Esophagus squamous epithelium (tissue), 4 donors: ENCODE data around the gene TBC1D5.

Experiments used
- POLR2A ChIP-seq, 4 donors: fragments of 450-650 bp; IDR thresholded peaks; one replicate each; pipeline ENCODE4 v1.6.1; 2017; ENCODE audit warnings: antibody characterized with exemption in 4 of 4, mild to moderate bottlenecking in 4 of 4, moderate library complexity in 3 of 4
- TF ChIP-seq, protein P1 (sequence below), 6 experiments: fragments of 450-650 bp in 4 of 6; fragments of 200-600 bp in 2 of 6; sonication (generic) in 2 of 6; IDR thresholded peaks; one replicate each; pipeline ENCODE4 v1.5.1; 2016 to 2019; ENCODE audit warnings: antibody characterized with exemption in 6 of 6, mild to moderate bottlenecking in 4 of 6, moderate library complexity in 4 of 6

DNA sequence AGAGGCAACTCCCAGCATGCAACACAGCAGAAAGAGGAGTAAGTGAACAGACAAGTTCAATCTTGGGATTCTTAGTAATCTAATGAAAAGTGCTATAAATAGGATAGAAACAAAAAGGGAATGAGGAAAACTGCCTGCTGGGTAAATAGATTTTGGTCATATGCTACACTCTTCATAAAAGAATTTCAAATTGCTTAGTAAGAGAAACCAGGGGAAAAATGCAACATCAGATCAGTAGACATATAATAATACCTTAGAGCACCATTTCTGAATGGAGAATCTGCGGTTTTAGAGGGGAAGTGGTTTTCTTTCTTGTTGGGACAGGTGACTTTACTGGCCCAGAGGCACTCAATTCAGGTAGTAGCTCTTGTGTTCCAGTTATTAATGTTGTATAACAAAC lies 13.4 kb upstream of the TBC1D5 start:
- TF ChIP-seq, protein P1, sequence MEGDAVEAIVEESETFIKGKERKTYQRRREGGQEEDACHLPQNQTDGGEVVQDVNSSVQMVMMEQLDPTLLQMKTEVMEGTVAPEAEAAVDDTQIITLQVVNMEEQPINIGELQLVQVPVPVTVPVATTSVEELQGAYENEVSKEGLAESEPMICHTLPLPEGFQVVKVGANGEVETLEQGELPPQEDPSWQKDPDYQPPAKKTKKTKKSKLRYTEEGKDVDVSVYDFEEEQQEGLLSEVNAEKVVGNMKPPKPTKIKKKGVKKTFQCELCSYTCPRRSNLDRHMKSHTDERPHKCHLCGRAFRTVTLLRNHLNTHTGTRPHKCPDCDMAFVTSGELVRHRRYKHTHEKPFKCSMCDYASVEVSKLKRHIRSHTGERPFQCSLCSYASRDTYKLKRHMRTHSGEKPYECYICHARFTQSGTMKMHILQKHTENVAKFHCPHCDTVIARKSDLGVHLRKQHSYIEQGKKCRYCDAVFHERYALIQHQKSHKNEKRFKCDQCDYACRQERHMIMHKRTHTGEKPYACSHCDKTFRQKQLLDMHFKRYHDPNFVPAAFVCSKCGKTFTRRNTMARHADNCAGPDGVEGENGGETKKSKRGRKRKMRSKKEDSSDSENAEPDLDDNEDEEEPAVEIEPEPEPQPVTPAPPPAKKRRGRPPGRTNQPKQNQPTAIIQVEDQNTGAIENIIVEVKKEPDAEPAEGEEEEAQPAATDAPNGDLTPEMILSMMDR (IDR thresholded peaks at IDR 0.05) = no peak
- no peak for TF ChIP-seq POLR2A (IDR thresholded peaks at IDR 0.05)
